ENCODE measurements around the gene ZNFX1.
"Not testable (repeated sequence)": the region's sequence is repeated elsewhere in the genome, so short reads cannot be mapped to it uniquely, and the experiment has no call there.

DNA sequence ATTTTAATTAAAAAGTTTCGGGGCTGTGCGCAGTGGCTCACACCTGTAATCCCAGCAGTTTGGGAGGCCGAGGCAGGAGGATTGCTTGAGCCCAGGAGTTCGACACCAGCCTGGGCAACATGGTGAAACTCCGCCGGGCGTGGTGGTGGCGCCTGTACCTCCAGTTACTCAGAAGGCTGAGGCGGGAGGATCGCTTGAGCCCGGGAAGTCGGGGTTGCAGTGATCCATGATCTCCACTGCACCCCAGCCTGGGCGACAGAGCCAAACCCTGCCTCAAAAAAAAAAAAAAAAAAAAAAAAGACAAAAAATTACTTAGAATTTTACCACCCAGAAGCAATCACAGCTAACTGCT, 59.1 kb downstream of the ZNFX1 start:
- TF ChIP-seq, protein P1, sequence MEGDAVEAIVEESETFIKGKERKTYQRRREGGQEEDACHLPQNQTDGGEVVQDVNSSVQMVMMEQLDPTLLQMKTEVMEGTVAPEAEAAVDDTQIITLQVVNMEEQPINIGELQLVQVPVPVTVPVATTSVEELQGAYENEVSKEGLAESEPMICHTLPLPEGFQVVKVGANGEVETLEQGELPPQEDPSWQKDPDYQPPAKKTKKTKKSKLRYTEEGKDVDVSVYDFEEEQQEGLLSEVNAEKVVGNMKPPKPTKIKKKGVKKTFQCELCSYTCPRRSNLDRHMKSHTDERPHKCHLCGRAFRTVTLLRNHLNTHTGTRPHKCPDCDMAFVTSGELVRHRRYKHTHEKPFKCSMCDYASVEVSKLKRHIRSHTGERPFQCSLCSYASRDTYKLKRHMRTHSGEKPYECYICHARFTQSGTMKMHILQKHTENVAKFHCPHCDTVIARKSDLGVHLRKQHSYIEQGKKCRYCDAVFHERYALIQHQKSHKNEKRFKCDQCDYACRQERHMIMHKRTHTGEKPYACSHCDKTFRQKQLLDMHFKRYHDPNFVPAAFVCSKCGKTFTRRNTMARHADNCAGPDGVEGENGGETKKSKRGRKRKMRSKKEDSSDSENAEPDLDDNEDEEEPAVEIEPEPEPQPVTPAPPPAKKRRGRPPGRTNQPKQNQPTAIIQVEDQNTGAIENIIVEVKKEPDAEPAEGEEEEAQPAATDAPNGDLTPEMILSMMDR (IDR thresholded peaks at IDR 0.05), result not testable (repeated sequence)
- not testable (repeated sequence) for TF ChIP-seq POLR2A (IDR thresholded peaks at IDR 0.05)

Data from vagina (tissue), 2 donors.